Mesenteric fat pad (tissue), 1 donor: ENCODE data around the gene ARID3C. TPM values are rescaled to one million over a fixed set of nuclear protein-coding genes. Genes with fewer than 3 reads are reported as not detected.
A peak's percentile ranks its signal among the peaks of the same experiment; 100 is the strongest.

Experiments
- DNase-seq: peaks from one replicate; pipeline ENCODE4 v3.0.0-alpha.2; 2020; ENCODE audit warnings: low spot score
- total RNA-seq: library from RNA; stranded (reverse); fragmentation: NEBNext Ultra II Directional; extraction: Animal tissue kit (Norgen Biotek cat#: 25700); gene quantifications from one replicate; pipeline ENCODE4 v1.2.1, GENCODE V29; 2021
- donor health status: DM: yes; HTN: yes; CAD: no.

ARID3C gene
- total RNA-seq, 1 donor from 2014 or later = not detected

DNA sequence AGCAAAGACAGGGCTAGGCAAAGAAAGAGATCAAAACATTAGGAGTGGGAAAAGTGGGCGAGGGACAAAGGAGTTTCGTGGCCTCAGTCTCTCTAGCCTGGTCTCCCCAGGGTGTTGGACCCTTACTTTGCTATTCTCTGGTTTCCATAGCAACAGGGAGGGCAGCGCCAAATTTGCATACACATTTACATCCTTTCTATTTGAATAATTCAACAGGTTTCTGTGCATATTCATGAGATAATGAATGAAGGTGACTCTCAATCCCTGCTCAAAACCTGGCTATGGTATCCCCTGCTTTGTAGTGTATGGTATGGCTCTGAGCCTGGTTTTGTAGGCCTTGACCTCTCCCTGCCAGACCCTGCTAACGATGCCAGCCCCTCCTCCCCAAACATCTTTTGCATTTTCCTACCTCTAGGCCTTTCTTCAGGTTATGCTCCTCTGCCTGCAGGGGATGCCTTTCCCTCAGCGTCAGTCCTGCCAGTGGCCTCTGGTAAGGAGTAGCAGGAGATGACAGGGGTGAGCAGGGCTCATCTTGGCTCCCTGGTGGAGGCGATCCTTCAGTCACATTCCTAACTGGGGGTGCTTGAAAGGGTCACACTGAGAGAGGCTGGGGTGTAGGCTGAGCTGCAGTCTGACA lies 26.8 kb downstream of the ARID3C start:
- no peak for DNase-seq

DNA sequence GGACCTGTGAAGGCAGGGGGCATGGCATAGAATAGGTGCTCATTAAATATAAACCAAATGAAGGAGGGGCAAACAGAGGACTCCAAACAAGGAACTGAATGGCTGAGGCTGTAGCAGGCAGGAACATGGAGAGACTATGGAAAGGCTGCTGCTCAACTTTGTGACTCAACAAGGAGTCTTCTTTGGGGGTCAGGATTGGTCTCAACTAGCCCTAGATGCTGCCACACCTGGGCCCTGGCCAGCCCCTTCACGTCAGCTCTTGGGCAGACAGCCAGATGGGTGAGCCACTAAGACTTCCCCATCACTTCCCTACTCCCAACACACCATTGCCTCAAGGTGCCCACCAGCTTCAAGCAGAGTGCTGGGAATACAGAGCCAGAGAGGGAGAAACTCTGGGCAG lies 28.0 kb downstream of the ARID3C start:
- DNase-seq = no peak

DNA sequence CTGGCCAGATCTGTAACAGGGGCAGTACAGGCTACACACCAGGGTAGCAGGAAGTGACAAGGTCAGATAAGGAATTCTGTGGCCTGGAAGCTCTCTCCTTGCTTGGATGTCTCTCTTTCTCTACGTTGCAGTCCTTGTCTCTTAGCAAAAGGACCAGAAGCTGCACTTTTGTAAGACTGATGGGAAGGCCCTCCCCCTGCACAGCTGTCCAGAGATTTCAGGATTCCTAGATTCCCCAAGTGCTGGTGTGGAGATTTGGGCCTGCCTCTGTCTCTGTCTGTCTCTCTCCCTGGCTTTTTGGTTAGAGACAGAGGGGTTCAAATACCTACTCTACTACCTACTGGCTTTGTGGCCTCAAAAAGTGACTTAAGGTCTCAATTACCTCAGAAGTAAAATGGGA lies 29.3 kb downstream of the ARID3C start:
- DNase-seq = no peak

DNA sequence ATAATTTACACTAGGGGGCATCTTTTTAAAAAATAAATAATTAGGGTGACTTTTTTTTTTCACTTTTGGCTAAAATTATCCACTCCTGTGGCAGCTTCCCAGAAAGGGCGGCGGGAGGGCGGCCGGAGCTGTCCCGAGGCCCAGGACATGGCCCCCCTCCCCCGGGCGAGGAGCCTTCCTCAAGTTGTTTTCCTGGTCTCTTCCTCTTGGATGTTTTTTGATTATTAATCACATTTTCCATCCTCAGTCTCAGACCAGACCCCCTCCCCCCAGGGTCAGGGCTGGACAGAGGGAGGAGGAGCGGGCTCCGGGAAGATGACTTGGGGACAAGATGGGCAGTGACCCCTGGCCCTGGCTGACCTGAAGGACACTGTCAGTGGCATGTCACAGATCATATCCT lies 34.7 kb downstream of the ARID3C start:
- no peak for DNase-seq

DNA sequence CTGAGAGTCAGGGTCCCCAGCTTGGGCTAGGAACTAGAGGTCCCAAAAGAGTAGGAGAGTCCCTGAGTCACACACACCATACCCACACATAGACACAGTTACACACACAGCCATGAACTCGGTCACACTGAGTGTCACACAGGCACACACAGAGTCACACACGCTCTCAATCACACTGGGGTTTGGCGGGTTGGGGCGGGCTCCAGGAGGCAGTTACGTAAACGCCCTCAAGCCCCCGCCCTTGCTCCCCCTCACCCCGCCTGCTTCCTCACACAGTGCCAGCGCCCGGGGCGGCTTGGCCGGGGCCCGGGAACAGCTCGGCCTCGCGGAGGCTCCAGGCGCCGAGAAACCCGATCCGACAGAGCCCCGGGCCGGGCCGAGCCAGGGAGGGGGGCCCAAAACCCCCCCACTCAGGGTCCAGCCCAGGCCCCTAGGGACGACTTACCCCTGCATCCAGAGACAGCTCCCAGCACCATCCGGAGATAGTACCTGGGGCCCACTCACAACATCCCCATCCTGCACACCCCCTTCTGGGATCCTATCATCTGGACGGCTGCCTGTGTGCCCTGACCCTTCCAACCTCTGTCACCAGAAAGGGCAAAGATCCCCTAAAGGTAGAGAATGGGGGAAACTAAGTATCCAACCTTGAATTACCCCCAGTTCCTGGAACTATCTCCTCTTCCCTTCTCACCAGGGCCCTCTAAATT lies 35.8 kb downstream of the ARID3C start:
- DNase-seq = no peak

DNA sequence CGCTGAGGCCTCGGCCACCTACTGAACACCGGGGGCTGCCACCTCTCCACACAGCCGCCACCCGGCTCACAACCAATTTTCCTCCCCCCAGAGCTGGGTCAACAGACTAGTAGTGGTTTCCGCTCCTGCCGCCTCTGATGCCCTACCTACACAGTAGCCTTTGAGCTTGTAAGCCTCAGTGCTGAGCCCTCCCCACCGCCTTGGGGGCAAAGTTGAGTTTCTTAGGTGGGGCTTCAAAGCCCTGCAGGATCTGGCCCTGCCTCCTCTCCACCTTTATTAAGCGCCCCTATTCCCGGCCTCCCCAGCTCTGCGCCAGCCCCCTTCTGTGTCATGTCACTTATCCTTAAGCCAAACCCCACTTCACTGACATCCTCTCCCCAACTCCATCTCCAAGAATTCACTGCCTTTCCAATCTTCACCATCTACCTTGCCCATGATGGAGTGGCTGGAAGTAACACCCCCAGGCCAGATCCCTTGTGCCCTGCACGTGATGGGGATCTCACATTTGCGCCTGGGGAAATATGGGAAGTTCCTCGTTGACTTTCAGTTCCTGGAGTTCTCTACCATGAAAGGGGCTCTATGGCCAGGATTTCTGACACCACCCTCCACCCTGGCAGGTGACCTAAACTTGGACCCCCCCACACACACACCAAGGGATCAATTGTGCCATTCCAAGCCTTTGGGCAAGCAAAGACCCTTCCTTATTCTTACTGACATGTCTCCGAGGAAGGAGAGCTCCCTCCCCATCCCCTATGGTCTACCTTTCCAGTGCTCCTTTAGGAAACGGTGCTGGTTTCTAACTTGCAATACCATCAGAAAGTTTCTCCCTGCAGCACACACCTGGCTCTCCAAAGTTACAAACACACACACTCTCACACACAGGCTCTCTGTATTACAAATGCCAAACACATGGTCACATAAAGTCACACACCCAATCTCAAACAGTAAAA lies 36.7 kb downstream of the ARID3C start:
- no peak for DNase-seq

DNA sequence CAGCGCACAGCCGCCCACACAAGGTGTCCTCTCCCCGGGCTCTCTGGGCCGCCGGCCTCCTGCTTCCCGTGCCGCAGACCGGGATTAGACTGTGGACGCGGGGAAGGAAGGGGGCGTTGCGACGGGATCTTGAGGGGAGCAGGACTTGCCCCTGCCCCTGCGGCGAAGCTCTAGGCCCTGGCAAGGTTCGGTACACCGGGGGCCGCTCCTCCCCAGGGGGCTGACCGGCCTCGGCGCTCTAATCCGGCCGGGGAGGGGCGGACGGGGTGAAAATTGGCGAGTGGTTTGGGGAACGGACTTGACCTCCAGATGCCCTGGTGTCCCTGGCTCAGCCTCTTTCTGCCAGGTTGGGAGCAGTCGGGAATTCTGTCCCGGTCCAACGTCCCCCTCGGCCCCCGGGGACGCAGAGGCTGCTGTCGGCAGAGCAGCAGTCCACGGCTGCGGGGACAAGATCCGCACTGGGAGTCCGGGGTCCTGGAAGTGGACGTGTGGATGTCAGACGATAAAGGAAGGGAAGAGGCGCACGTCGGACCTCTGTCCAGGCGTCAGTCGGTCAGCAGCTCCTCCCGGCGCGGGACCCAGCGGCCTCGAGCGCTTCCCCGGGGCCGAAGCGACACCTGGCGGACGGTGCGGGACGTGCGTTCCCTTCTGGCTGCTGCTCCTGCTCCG lies 37.5 kb downstream of the ARID3C start:
- peak; percentile 96 for DNase-seq

DNA sequence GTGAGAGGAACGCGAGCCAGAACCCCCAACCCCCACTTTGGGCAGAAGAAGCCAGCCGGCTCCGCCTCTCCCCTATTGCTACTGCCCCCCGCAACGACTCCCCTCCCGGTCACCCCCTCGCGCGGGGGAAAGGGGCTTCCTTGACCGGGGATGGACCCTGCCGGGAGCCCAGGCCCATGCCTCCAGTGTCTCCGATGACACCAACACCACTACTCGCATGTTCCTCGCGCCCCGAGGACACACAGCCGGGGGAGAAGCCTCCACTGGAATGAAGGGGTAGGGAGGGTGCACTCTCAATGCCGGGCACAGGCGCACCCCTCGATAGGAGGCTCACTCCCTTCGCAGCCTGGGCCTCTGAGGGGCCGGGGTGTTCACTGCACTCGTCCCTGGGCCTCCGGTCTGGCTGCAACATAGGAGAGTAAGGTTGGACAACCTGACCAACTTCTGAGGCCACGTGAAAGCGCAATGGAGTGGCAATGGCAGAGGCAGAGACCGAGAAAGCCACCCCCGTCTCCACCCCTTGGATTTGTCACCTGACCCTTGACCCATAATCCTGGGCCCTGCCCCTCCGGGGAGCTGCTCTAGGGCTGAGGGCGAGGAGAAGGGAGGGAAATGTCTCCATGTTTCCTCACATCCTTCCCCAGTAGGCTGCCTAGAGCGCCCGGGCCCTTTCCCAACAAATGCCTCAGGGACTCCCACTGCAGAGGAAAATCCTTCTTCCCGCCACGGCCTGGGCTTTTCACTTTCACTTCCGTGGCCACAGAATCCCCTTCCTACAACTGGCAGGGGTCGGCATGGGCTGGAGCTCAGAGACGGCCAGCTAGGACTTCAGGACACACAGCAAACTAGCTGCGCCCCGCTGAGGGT lies 38.3 kb downstream of the ARID3C start:
- DNase-seq = no peak

DNA sequence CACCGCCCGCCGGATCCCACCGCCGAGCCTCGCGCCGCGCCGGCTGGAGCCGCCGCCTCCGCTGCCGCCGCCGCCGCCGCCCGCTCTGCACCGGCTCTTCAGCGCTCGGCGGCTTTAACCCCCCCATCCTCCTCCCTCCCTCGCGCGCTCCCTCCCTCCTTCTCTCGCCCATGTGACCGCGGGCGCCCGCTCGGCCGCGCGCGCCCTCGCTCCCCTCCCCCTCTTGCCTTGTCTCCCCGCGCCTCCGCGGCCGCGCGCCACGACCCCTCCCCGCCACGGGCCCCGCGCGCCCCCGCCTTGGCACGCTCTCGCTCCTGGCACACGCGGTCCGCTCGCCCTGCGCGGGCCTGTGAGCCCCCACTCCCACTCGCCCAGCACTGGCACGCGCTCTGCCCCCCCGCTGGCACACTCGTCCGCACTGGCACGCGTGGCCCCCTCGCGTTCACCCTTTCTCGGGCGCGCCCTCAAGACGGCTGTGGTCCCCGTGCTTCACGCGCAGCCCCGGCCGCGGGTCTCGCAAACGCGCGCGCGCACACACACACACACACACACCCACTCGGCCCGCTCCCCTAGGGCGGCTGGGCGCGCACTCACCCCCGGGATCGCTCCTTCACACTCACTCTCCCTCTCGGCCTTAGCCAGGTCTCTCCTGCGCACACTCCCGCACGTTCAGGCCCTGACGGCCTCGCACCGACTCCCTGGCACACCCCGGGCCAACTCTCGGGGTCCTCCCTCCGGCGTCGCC lies 39.1 kb downstream of the ARID3C start, which contains the start of gene CNTFR:
CNTFR (minus strand) TSS at position 89 of the 745 bp plus-strand sequence. CDS start 20,743 bp downstream, outside the sequence.
- no peak for DNase-seq

DNA sequence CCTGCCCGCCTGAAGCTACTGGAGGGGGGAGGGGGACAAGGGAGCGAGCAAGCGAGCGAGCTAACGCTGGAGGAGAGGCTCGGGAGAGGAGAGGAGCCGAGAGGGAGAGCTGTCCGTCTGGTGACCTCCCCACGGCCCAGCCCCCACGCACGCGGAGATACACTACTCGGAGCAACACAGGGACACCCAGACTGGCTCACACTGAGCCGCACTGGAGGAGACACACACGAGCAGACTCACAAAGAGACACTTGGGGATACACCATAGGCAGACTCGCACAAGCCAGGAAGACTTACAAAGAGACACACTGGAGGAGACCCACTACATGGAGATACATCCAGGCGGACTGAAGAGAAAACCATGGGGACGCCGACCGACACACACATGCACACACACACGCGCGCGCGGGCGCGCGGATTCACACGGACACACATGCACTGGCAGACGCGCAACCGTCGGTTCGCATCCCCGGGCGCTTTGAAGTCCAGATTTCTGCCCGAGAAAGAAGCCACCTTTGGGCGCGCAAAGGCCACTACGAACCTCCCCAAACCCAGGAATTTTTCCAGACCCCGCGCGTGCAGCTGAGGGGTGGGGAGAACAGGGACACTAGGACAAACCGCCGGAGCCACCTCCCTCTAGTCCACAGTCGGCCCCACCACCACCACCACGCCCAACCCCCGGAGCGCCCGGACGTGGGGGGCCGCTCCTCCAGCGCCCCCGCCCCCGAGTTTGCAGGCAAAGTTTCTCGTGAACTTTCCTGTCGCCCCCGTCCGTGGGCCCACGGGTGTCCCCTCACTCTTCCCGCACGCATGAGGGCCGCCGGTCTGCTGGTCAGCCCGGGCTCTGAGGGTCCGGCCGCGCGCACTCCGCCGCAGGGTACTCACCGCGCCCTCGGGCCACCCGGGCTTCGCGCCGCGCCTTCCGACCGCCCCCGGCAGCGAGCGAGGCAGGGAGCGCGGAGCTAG lies 39.9 kb downstream of the ARID3C start:
- no peak for DNase-seq

DNA sequence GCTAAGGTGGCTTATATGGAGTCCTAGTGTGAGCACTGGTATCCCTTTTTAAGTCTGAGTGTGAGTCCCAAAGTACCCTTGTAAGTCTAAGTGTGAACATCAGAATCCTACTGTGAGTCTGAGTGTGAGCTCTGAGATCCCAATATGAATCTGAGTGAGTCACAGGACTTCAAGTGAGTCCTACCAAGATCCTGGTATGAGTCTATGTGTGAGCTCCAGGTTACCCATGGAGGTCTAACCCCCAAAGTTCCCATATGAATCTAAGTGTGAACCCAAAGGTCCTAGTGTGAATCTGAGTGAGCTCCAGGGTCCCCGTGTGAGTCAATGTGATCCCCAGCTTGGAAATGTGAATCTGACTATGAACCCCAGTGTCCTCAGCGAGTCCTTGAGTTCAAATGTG lies 41.6 kb downstream of the ARID3C start:
- no peak for DNase-seq

DNA sequence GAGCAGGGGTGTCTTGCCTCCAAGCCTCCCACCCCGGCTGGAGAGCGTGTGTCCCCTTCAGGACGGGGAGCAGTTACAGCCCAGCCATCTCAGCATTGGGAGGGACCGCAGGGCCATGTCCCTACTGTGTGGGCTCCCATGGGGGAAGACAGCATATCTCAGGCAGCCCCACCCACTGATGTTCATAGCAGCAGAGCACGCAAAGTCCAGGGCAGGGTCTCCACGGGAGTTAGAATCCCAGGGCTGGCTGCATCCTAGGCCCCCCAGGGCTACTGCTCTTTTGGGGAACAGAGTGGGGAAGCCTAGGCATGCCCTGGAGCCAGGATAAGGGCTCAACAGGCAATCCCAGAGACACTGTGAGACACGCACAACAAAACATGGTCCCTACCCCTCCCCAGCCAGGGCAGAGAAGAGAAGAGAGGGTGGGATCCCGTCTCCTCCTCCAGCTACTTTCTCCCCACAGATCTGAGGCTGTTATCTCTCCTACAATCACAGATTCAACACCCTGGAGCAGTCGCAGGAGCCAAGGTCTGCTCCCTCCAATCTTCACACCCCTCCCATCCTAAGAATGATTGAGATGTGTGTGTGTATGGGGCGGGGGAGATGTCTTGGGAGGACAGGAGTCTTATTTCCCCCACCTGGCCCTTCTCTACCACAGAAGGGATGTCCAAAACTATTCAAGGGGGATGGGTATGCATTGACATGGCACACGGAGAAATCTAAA lies 42.8 kb downstream of the ARID3C start:
- DNase-seq = no peak

DNA sequence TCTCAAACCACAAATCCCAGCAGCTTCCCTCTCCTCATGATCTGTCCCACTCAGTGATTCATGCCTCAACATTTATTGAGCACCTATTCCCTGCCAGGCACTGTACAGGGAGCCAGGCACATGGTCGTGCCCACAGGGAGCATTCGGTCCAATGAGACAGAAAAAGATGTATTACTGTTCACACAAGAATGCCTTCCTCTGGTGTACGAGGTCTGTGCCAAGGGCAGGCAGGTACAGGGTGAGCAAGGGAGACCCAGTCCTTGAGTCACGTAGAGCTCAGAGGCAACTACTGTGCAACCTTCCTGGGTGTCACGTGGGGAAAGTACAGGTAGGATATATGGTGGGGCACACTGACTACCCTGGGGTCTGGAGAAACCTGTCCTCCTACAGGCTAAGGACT lies 43.9 kb downstream of the ARID3C start:
- DNase-seq = no peak

DNA sequence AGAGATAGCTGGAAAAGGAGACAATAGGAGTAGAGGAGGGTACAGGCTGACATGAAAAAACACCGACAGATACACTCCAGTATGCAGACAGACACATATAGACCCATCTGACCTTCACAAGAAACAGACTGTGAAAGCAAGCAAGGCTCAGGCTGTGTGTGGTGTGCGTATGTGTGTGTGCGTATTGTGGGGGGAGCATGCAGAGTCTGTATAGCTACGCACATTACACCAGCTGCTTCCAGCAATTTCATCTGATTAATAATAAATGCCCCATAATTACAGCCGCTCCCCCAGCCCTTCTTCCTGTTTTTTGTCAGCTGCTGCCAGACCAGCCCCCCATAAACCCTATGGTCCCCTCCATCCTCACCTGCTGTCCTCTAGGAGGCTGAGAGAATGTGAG lies 46.1 kb downstream of the ARID3C start:
- DNase-seq = no peak

DNA sequence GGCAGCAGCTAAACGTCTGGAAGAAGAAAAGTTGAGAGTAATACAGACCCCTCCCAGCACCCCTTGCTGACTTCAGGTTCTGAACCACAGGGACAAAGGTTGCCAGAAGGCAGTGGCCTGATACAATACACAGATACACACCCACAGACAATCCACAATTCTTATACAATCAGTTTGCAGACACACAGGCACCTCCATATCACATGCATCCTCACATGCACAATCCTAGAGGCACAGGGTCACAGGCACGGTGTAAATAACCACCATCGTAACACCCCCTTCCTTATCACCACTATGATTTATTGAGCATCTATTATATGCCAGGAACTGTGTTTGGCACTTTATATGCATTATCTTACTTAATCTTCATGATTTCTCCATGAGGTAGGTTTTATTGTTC lies 47.5 kb downstream of the ARID3C start:
- no peak for DNase-seq

DNA sequence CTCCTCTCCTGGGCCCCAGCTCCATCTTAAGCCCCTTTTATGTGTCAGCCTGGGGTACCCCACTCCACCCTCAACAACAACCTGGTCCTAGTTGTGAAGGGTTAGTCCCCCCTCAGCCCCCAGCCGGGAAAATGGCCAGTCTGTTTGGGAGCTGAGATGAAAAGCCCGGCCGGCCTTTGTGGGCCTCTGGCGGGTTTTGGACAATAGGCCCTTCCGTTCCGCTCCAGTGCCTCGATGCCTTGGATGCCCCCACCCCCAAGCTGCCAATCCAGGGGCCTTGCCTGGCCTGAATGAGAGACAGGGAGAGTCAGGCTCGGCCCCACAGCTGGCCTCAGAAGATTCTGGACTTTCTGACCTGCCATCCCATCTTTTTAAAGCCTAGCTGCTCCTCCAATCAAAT lies 48.5 kb downstream of the ARID3C start:
- DNase-seq = no peak

DNA sequence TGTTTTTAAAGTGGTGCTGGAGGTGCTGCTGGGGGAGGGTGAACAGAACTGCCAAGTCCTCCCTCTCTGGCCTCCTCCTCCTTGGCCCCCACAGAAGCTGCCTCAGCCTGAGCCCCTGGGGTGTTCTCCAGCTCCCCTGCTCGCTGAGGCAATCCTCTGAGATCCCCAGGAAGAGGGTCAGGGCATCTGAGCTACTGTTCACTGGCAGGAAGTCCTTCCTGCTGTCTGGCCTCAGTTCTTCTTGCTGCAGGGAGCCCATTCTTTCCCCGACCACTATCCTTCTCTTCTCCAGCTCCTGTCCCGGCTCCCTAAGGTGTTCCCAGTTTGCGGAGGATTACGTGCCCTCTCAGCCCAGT lies 49.1 kb downstream of the ARID3C start:
- no peak for DNase-seq
